Ishikawa (cell line): ENCODE results near the gene PCDH8.

Source experiments
- CEBPB ChIP-seq: IDR thresholded peaks from 2 replicates; pipeline ENCODE4 v1.6.1; 2012
- CREB1 ChIP-seq: IDR thresholded peaks from 2 replicates; pipeline ENCODE4 v1.6.1; 2012; ENCODE audit warnings: low read depth
- EGR1 ChIP-seq: IDR thresholded peaks from 2 replicates; pipeline ENCODE4 v1.6.1; 2012
- EP300 ChIP-seq: IDR thresholded peaks from 2 replicates; pipeline ENCODE4 v1.6.1; 2012; ENCODE audit warnings: borderline replicate concordance
- FOXM1 ChIP-seq: IDR thresholded peaks from 2 replicates; pipeline ENCODE4 v1.6.1; 2012; ENCODE audit warnings: low read depth, borderline replicate concordance
- MAX ChIP-seq: IDR thresholded peaks from 2 replicates; pipeline ENCODE4 v1.6.1; 2012
- NFIC ChIP-seq: IDR thresholded peaks from 2 replicates; pipeline ENCODE4 v1.6.1; 2012
- RAD21 ChIP-seq: IDR thresholded peaks from 2 replicates; pipeline ENCODE4 v1.6.1; 2012; ENCODE audit warnings: low read depth
- REST ChIP-seq: IDR thresholded peaks from 2 replicates; pipeline ENCODE4 v1.6.1; 2012; ENCODE audit warnings: low read depth, mild to moderate bottlenecking
- TAF1 ChIP-seq: IDR thresholded peaks from 2 replicates; pipeline ENCODE4 v1.6.1; 2012; ENCODE audit warnings: low read depth, mild to moderate bottlenecking
- TCF12 ChIP-seq: IDR thresholded peaks from 2 replicates; pipeline ENCODE4 v1.6.1; 2012; ENCODE audit warnings: low read depth
- TEAD4 ChIP-seq: IDR thresholded peaks from 2 replicates; pipeline ENCODE4 v1.6.1; 2012
- USF1 ChIP-seq: IDR thresholded peaks from 2 replicates; pipeline ENCODE4 v1.6.1; 2012
- YY1 ChIP-seq: IDR thresholded peaks from 2 replicates; pipeline ENCODE4 v1.6.1; 2012; ENCODE audit warnings: low read depth
- ZBTB7A ChIP-seq: IDR thresholded peaks from 2 replicates; pipeline ENCODE4 v1.6.1; 2012; ENCODE audit warnings: low read depth

PCDH8 gene

GRCh38 chr13:52806029-52806428 is 42.4 kb downstream of the PCDH8 start:
- TF ChIP-seq CREB1, result no peak
- TF ChIP-seq YY1, result no peak
- TF ChIP-seq TEAD4, result no peak

- TF ChIP-seq USF1 (no peak), EP300 (no peak), CEBPB (no peak), FOXM1 (no peak)
These were observed 44.2 kb downstream of the PCDH8 start for GRCh38 chr13:52804202-52804641.

- TF ChIP-seq CREB1 (no peak), MAX (no peak), FOXM1 (no peak), NFIC (no peak), TAF1 (no peak), EGR1 (no peak), EP300 (no peak), CEBPB (no peak), YY1 (no peak), REST (no peak), TEAD4 (no peak), ZBTB7A (no peak), RAD21 (no peak), USF1 (no peak)
These were observed 47.6 kb downstream of the PCDH8 start for GRCh38 chr13:52800856-52801255.

GRCh38 chr13:52798770-52799430 is 49.5 kb downstream of the PCDH8 start:
- TF ChIP-seq FOXM1, result no peak

- TF ChIP-seq REST, result no peak
- no peak for TF ChIP-seq TCF12
- TF ChIP-seq CEBPB, result no peak
- TF ChIP-seq USF1, result no peak
- no peak for TF ChIP-seq NFIC
- TF ChIP-seq EP300, result no peak
- TF ChIP-seq RAD21, result no peak
- TF ChIP-seq CREB1, result no peak
- TF ChIP-seq TEAD4, result no peak
- no peak for TF ChIP-seq ZBTB7A
- no peak for TF ChIP-seq YY1
- TF ChIP-seq FOXM1, result no peak
- no peak for TF ChIP-seq MAX
- no peak for TF ChIP-seq TAF1
- no peak for TF ChIP-seq EGR1
These were observed 51.3 kb downstream of the PCDH8 start for GRCh38 chr13:52797176-52797575.

- no peak for TF ChIP-seq EP300
- no peak for TF ChIP-seq EGR1
- TF ChIP-seq TEAD4, result no peak
These were observed 53.9 kb downstream of the PCDH8 start for GRCh38 chr13:52794589-52794988.

GRCh38 chr13:52793515-52794061 is 54.9 kb downstream of the PCDH8 start:
- no peak for TF ChIP-seq NFIC
- TF ChIP-seq CEBPB, result no peak
- TF ChIP-seq REST, result no peak
- no peak for TF ChIP-seq MAX
- no peak for TF ChIP-seq USF1
- no peak for TF ChIP-seq TEAD4
- TF ChIP-seq CREB1, result no peak
- no peak for TF ChIP-seq TAF1
- TF ChIP-seq ZBTB7A, result no peak
- no peak for TF ChIP-seq RAD21
- no peak for TF ChIP-seq YY1
- TF ChIP-seq TCF12, result no peak
